Renal cortex interstitium (tissue), 11 donors: Measurements from ENCODE around the gene NUDT8. TPM values are rescaled to one million over a fixed set of nuclear protein-coding genes. Genes with fewer than 3 reads are reported as not detected.

Source experiments
- DNase-seq, 11 donors: peaks; one replicate each; pipeline ENCODE4 v3.0.0-alpha.2; 2013; ENCODE audit warnings: low read depth in 9 of 11, low spot score in 4 of 11; ENCODE audit errors: extremely low read depth in 1 of 11
- polyA plus RNA-seq, 3 donors: library from polyadenylated mRNA; unstranded; fragments of 120-200 nt; gene quantifications; one replicate each; pipeline ENCODE4 v1.2.1, GENCODE V29; 2013; ENCODE audit not compliant: insufficient read length in 3 of 3

NUDT8 gene
- polyA plus RNA-seq, 3 donors: 2.5 to 7.1 (median 7.0) TPM

DNA sequence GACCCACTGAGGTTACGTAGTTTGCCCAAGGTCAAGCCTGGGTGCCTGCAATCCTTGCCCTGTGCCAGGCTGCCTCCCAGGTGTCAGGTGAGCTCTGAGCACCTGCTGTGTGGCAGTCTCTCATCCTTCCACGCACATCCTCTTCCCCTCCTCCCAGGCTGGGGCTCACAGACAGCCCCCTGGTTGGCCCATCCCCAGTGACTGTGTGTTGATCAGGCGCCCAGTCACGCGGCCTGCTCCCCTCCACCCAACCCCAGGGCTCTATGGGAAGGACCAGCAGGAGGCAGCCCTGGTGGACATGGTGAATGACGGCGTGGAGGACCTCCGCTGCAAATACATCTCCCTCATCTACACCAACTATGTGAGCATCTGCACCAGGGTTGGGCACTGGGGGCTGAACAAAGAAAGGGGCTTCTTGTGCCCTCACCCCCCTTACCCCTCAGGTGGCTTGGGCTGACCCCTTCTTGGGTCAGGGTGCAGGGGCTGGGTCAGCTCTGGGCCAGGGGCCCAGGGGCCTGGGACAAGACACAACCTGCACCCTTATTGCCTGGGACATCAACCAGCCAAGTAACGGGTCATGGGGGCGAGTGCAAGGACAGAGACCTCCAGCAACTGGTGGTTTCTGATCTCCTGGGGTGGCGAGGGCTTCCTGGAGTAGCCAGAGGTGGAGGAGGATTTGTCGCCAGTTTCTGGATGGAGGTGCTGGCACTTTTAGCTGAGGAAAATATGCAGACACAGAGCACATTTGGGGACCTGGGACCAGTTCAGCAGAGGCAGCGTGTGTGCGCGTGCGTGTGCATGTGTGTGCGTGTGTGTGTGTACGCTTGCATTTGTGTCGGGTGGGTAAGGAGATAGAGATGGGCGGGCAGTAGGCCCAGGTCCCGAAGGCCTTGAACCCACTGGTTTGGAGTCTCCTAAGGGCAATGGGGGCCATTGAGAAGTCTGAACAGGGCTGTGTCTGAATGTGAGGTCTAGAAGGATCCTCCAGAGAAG lies 44.6 kb downstream of the NUDT8 start:
- no peak for DNase-seq

DNA sequence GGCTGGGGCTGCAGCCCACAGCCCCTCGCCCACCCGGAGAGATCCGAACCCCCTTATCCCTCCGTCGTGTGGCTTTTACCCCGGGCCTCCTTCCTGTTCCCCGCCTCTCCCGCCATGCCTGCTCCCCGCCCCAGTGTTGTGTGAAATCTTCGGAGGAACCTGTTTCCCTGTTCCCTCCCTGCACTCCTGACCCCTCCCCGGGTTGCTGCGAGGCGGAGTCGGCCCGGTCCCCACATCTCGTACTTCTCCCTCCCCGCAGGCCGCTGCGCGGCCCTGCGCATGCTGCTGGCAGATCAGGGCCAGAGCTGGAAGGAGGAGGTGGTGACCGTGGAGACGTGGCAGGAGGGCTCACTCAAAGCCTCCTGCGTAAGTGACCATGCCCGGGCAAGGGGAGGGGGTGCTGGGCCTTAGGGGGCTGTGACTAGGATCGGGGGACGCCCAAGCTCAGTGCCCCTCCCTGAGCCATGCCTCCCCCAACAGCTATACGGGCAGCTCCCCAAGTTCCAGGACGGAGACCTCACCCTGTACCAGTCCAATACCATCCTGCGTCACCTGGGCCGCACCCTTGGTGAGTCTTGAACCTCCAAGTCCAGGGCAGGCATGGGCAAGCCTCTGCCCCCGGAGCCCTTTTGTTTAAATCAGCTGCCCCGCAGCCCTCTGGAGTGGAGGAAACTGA lies 45.4 kb downstream of the NUDT8 start:
- peak in 3 of 11 donors; percentile 40 to 62 (median 56) for DNase-seq

DNA sequence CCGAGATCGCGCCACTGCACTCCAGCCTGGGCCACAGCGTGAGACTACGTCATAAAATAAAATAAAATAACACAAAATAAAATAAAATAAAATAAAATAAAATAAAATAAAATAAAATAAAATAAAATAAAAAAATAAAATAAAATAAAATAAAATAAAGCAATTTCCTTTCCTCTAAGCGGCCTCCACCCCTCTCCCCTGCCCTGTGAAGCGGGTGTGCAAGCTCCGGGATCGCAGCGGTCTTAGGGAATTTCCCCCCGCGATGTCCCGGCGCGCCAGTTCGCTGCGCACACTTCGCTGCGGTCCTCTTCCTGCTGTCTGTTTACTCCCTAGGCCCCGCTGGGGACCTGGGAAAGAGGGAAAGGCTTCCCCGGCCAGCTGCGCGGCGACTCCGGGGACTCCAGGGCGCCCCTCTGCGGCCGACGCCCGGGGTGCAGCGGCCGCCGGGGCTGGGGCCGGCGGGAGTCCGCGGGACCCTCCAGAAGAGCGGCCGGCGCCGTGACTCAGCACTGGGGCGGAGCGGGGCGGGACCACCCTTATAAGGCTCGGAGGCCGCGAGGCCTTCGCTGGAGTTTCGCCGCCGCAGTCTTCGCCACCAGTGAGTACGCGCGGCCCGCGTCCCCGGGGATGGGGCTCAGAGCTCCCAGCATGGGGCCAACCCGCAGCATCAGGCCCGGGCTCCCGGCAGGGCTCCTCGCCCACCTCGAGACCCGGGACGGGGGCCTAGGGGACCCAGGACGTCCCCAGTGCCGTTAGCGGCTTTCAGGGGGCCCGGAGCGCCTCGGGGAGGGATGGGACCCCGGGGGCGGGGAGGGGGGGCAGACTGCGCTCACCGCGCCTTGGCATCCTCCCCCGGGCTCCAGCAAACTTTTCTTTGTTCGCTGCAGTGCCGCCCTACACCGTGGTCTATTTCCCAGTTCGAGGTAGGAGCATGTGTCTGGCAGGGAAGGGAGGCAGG lies 46.2 kb downstream of the NUDT8 start, which contains the start of gene GSTP1:
Gene GSTP1 (plus strand): TSS at position 566 of the 958 bp plus-strand sequence. CDS start 32 bp downstream, at position 598.
- DNase-seq: peak in 10 of 11 donors; percentile 77 to 93 (median 90)

DNA sequence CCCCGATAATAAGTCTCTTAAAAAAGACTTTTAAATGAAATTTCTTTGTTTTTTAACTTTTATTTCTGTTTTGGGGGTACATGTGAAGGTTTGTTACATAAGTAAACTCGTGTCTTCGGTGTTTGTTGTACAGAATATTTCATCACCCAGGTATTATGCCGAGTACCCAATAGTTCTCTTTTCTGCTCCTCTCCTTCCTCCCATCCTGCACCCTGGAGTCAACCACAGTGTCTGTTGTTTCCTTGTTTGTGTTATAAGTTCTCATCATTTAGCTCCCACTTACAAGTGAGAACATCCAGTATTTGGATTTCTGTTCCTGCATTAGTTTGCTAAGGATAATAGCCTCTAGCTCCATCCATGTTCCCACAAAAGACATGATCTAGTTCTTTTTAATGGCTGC lies 47.7 kb downstream of the NUDT8 start:
- no peak for DNase-seq

DNA sequence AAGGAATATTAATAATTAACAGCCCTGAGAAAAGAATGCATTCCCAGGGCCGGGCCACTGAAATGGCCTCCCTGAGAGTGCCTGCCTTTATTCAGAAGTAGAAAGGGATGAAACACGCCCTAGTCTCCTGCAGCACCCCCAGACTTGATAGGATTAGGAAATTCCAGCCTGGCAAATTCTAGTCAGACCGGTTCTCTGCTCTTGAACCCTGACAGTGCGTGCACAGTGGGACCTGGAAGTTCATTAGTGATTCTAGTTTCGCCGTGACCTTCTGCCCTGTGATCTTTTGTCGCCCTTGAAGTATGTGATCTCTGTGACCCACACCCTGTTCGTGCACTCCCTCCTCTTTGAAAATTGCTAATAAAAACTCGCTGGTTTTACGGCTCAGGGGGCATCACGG lies 48.3 kb downstream of the NUDT8 start:
- peak in 2 of 11 donors; percentile 42 to 48 for DNase-seq

DNA sequence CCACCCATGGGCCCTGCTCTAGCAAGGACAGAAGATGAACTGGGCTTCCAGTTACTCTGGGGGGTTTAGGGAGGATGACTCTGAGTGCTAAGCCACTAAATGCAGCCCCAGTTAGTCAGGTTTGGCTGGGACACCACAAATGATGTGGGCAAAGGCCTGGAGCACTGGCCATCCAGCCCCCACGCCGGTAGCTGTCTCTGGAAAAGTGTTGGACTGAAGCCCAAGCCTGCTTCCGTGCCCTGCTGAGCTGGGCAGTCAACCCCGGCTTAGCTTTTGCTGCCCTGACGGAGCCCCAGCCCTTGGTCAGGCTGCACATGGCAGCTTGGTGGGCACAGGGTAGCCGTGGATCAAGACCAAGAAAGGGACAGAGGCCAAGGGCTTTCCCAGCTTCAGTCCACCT lies 51.8 kb downstream of the NUDT8 start:
- DNase-seq: no peak

Other genes starting within 250 kb of the NUDT8 start
- gene RAD9A, start 238.0 kb downstream of the NUDT8 start, polyA plus RNA-seq: 10 to 100 TPM; 21.8 to 33.9 (median 31.2) TPM
- 100 to 1,000 TPM; 149 to 172 (median 156) TPM for gene PPP1CA, start 228.1 kb downstream of the NUDT8 start, polyA plus RNA-seq
- 10 to 100 TPM in 1 of 3 donors, 1 to 10 TPM in 2; 4.5 to 10.5 (median 6.7) TPM for gene TBC1D10C, start 225.9 kb downstream of the NUDT8 start, polyA plus RNA-seq
- 1 to 10 TPM; 2.0 to 5.2 (median 2.7) TPM for gene CARNS1, start 214.3 kb downstream of the NUDT8 start, polyA plus RNA-seq
- gene RPS6KB2, start 201.4 kb downstream of the NUDT8 start, polyA plus RNA-seq: 10 to 100 TPM; 40.3 to 47.0 (median 41.2) TPM
- gene PTPRCAP, start 192.3 kb downstream of the NUDT8 start, polyA plus RNA-seq: 1 to 10 TPM; 1.3 to 3.5 (median 2.4) TPM
- gene CORO1B, start 186.5 kb downstream of the NUDT8 start, polyA plus RNA-seq: 10 to 100 TPM; 53.5 to 82.1 (median 75.7) TPM
- not detected for gene GPR152, start 177.2 kb downstream of the NUDT8 start, polyA plus RNA-seq
- 1 to 10 TPM in 1 of 3 donors, under 1 TPM in 2; 0.26 to 1.2 (median 0.55) TPM for gene CABP4, start 174.6 kb downstream of the NUDT8 start, polyA plus RNA-seq
- 10 to 100 TPM; 40.3 to 67.0 (median 54.6) TPM for gene TMEM134, start 160.7 kb downstream of the NUDT8 start, polyA plus RNA-seq
- 10 to 100 TPM; 55.9 to 77.0 (median 63.1) TPM for gene AIP, start 146.9 kb downstream of the NUDT8 start, polyA plus RNA-seq
- 10 to 100 TPM; 28.5 to 49.4 (median 35.4) TPM for gene PITPNM1, start 124.6 kb downstream of the NUDT8 start, polyA plus RNA-seq
- 10 to 100 TPM; 37.7 to 69.5 (median 52.5) TPM for gene CDK2AP2, start 121.8 kb downstream of the NUDT8 start, polyA plus RNA-seq
- gene CABP2, start 106.5 kb downstream of the NUDT8 start, polyA plus RNA-seq: under 1 TPM in 1 of 3 donors, not detected in 2; 0.29 TPM
- 100 to 1,000 TPM; 697 to 788 (median 758) TPM for gene GSTP1, start 46.1 kb downstream of the NUDT8 start, polyA plus RNA-seq
- gene NDUFV1, start 23.0 kb downstream of the NUDT8 start, polyA plus RNA-seq: 100 to 1,000 TPM; 165 to 248 (median 201) TPM
- under 1 TPM in 2 of 3 donors, not detected in 1; 0.06 to 0.09 TPM for gene TBX10, start 9.8 kb upstream of the NUDT8 start, polyA plus RNA-seq
- gene ACY3, start 20.8 kb upstream of the NUDT8 start, polyA plus RNA-seq: 10 to 100 TPM; 19.3 to 35.5 (median 26.3) TPM
- 1 to 10 TPM; 1.6 to 3.0 (median 2.1) TPM for gene ALDH3B2, start 44.7 kb upstream of the NUDT8 start, polyA plus RNA-seq